ENCODE measurements around the gene FNDC3A. TPM values are rescaled to one million over a fixed set of nuclear protein-coding genes. Genes with fewer than 3 reads are reported as not detected.
A peak's percentile ranks its signal among the peaks of the same experiment; 100 is the strongest.

FNDC3A gene
- polyA plus RNA-seq, 1 donor, result 60.1 TPM

DNA sequence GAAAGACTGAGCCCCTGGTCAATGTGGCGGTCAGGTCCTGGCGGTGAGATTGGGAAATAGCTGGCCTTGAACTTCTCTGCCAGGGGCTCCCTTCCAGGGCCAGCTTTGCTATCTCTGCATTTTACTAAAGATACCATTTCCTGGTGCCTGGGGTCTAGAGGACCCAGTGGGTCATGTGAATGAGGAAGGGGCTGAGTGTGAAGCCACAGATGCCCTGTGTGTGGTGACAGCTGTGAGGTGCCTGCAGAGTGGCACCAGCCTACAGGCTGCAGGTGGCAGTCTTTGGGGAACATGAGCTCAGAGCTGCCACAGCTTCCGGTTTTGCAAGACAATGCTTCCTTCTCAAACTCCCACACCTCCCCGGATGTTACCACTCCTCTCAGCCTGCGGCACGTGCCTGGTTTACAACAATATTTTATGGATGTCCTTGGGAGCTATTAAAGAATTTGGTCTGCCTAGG is 239.2 kb downstream of the FNDC3A start:
- H3K27ac ChIP-seq (ENCODE audit: low read length), result no peak overlapping the region
- peak; percentile 29 to 42 for DNase-seq
- peaks cover 8% of the 10 kb centered on the region for H3K36me3 ChIP-seq (ENCODE audit: control insufficient read depth, insufficient read depth, low read length)
- H3K4me3 ChIP-seq (ENCODE audit: low read length), result no peak overlapping the region
- H3K4me1 ChIP-seq (ENCODE audit: control insufficient read depth, insufficient read depth, low read length), result peaks cover 3% of the 10 kb centered on the region
- H3K27me3 ChIP-seq (ENCODE audit: control insufficient read depth, insufficient read depth, low read length), result peaks cover 37% of the 10 kb centered on the region
- no peaks in the 10 kb centered on the region for H3K9me3 ChIP-seq (ENCODE audit: control insufficient read depth, low read depth, low read length)
- no CpG with 5 or more reads among the region's 6 CpGs for WGBS (ENCODE audit: insufficient coverage, low lambda C conversion rate)

DNA sequence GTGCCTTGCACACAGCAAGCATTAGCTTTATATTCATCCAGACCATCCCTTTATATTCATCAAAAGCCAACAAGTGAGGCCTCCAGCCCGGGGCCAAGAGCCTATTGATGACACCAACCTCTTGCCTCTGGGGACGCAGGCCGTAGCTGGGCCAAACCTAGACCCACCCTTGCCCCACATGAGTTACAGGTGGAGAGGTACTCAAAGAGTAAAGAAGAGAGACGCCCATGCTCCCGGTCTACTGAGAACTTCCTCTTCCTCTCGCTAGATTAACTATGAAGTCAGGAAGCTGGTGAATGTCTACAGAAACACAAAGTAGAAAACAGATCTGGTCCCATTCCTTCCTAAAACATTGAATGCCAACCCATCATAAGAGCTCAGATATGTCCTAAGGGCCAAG is 240.6 kb downstream of the FNDC3A start:
- no CpG with 5 or more reads among the region's 6 CpGs for WGBS (ENCODE audit: insufficient coverage, low lambda C conversion rate)
- peaks cover 48% of the 10 kb centered on the region for H3K27me3 ChIP-seq (ENCODE audit: control insufficient read depth, insufficient read depth, low read length)
- H3K4me1 ChIP-seq (ENCODE audit: control insufficient read depth, insufficient read depth, low read length), result peaks cover 5% of the 10 kb centered on the region
- H3K27ac ChIP-seq (ENCODE audit: low read length), result no peak overlapping the region
- peaks cover 7% of the 10 kb centered on the region for H3K9me3 ChIP-seq (ENCODE audit: control insufficient read depth, low read depth, low read length)
- DNase-seq, result no peak
- H3K36me3 ChIP-seq (ENCODE audit: control insufficient read depth, insufficient read depth, low read length), result peaks cover 3% of the 10 kb centered on the region
- no peak overlapping the region for H3K4me3 ChIP-seq (ENCODE audit: low read length)

DNA sequence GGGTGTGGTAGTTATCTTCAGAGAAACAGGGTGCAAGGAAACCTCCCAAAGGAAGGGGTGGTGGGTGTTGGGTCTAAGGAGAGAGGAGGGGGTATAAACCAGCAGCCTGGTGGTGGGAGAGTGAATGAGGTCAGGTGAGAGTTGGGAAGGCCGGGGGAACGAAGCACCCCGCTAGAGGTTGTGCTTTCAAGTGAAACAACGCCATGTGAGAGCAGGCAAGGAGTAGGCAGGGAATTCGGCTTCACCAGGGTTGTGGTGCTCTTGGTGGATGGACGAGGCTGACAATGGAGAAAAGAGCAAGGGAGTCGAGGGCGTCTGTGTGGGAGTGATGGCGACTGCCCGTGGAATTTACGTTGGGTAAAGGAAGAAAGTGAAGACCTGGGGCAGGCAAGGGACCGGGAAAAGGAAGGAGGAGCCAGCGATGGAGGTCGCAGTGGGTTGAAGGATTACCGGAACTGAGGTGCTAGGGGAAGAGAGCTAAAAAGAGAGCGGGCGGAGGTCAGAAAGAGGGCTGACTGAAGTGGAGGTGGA is 242.3 kb downstream of the FNDC3A start:
- H3K4me1 ChIP-seq (ENCODE audit: control insufficient read depth, insufficient read depth, low read length), result peaks cover 6% of the 10 kb centered on the region
- peaks cover 7% of the 10 kb centered on the region for H3K9me3 ChIP-seq (ENCODE audit: control insufficient read depth, low read depth, low read length)
- H3K27me3 ChIP-seq (ENCODE audit: control insufficient read depth, insufficient read depth, low read length), result peaks cover 65% of the 10 kb centered on the region
- 22% methylated on average over 9 of the region's 17 CpGs for WGBS (ENCODE audit: insufficient coverage, low lambda C conversion rate)
- H3K27ac ChIP-seq (ENCODE audit: low read length), result no peak overlapping the region
- no peak for DNase-seq
- H3K36me3 ChIP-seq (ENCODE audit: control insufficient read depth, insufficient read depth, low read length), result no peaks in the 10 kb centered on the region
- H3K4me3 ChIP-seq (ENCODE audit: low read length), result no peak overlapping the region

DNA sequence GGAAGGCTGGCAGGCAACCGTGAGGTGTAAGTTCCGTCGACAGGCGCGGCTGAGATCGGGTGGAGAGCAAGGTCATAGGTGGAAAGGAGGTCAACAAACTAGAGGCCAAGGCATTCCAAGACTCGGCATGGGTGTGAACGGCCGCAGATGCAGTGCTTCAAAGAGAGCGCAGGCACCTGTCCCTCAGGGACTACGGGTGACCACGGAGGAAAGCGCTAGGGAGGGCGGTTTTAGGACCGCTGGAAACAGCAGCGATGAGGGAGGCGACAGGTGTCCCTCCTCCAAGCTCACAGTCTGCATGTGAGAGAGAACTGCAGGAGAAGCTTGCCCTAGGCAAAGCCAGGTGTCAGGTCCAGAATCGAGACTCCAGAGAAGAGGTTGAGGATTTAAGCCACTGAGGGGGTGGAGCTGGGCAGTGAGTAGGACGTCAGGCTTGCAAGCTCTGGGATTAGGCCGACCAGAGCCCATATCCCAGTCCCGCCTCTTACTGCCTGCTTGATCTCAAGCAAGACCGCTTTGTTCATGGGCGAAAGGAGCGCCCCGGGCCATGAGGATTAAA is 242.9 kb downstream of the FNDC3A start:
- Histone ChIP-seq H3K4me3 (ENCODE audit: low read length) (no peak overlapping the region), H3K36me3 (ENCODE audit: control insufficient read depth, insufficient read depth, low read length) (no peaks in the 10 kb centered on the region), H3K9me3 (ENCODE audit: control insufficient read depth, low read depth, low read length) (peaks cover 7% of the 10 kb centered on the region), H3K27ac (ENCODE audit: low read length) (no peak overlapping the region), H3K27me3 (ENCODE audit: control insufficient read depth, insufficient read depth, low read length) (peaks cover 70% of the 10 kb centered on the region), H3K4me1 (ENCODE audit: control insufficient read depth, insufficient read depth, low read length) (peaks cover 6% of the 10 kb centered on the region)
- WGBS (ENCODE audit: insufficient coverage, low lambda C conversion rate), result no CpG with 5 or more reads among the region's 25 CpGs
- DNase-seq, result peak in 1 of 2 donors; percentile 35

DNA sequence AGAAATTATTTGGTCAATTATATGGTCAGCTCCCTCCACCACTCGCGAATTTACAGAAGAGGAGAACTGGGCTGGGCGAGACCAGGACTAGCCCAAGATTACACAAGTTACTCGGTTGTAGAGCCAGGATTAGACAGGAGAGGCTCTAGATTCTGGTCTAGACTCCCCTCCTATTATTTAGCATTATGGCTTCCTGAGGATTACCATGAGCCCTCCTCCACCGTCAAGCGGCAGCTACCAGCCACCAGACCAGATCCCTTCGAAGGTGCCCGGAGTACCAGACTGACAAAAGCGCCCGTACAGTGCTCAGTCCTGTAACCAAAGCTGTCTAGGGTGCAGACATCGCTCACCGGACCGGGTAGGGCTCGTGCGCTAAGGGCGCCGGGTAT is 243.9 kb downstream of the FNDC3A start:
- WGBS (ENCODE audit: insufficient coverage, low lambda C conversion rate), result no CpG with 5 or more reads among the region's 17 CpGs
- no peak for DNase-seq
- H3K9me3 ChIP-seq (ENCODE audit: control insufficient read depth, low read depth, low read length), result peaks cover 7% of the 10 kb centered on the region
- no peak overlapping the region for H3K27ac ChIP-seq (ENCODE audit: low read length)
- no peak overlapping the region for H3K4me3 ChIP-seq (ENCODE audit: low read length)
- peaks cover 79% of the 10 kb centered on the region for H3K27me3 ChIP-seq (ENCODE audit: control insufficient read depth, insufficient read depth, low read length)
- H3K36me3 ChIP-seq (ENCODE audit: control insufficient read depth, insufficient read depth, low read length), result no peaks in the 10 kb centered on the region
- H3K4me1 ChIP-seq (ENCODE audit: control insufficient read depth, insufficient read depth, low read length), result peaks cover 6% of the 10 kb centered on the region

DNA sequence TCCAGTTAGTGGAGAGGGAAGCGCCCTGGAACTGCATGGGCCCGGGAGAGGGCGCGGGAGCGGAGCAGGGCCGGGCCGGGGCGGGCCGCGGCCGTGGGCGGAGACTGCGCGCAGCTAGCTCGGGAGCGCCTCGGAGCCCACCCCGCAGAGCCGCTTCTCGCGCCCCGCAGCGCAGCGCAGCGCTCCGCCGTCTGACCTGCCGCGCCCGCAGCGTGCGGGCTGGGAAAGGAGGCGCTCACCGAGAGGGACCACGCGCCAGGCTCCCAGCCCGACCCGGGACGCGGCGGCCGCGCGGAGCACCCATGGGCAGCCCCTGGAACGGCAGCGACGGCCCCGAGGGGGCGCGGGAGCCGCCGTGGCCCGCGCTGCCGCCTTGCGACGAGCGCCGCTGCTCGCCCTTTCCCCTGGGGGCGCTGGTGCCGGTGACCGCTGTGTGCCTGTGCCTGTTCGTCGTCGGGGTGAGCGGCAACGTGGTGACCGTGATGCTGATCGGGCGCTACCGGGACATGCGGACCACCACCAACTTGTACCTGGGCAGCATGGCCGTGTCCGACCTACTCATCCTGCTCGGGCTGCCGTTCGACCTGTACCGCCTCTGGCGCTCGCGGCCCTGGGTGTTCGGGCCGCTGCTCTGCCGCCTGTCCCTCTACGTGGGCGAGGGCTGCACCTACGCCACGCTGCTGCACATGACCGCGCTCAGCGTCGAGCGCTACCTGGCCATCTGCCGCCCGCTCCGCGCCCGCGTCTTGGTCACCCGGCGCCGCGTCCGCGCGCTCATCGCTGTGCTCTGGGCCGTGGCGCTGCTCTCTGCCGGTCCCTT is 244.5 kb downstream of the FNDC3A start, which contains the start of gene MLNR:
Gene MLNR (plus strand): TSS at position 303 of the 820 bp plus-strand sequence. CDS start 0 bp downstream, at position 303.
- WGBS (ENCODE audit: insufficient coverage, low lambda C conversion rate), result no CpG with 5 or more reads among the region's 111 CpGs
- Histone ChIP-seq H3K4me3 (ENCODE audit: low read length) (no peak within 1 kb of the TSS), H3K27ac (ENCODE audit: low read length) (no peak within 1 kb of the TSS), H3K4me1 (ENCODE audit: control insufficient read depth, insufficient read depth, low read length) (peaks cover 6% of the 10 kb centered on the region), H3K27me3 (ENCODE audit: control insufficient read depth, insufficient read depth, low read length) (peaks cover 82% of the 10 kb centered on the region), H3K9me3 (ENCODE audit: control insufficient read depth, low read depth, low read length) (peaks cover 7% of the 10 kb centered on the region), H3K36me3 (ENCODE audit: control insufficient read depth, insufficient read depth, low read length) (no peaks in the 10 kb centered on the region)
- DNase-seq, result peak in 1 of 2 donors; percentile 57

DNA sequence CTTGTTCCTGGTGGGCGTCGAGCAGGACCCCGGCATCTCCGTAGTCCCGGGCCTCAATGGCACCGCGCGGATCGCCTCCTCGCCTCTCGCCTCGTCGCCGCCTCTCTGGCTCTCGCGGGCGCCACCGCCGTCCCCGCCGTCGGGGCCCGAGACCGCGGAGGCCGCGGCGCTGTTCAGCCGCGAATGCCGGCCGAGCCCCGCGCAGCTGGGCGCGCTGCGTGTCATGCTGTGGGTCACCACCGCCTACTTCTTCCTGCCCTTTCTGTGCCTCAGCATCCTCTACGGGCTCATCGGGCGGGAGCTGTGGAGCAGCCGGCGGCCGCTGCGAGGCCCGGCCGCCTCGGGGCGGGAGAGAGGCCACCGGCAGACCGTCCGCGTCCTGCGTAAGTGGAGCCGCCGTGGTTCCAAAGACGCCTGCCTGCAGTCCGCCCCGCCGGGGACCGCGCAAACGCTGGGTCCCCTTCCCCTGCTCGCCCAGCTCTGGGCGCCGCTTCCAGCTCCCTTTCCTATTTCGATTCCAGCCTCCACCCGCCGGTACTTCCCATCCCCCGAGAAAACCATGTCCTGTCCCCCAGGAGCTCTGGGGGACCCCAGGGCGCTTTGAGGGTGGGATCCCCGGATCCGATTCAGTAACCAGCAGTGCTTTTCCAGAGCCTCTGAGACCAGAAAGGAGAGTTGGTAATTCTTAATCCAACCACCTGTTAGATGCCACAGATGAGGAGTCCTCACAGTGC is 245.3 kb downstream of the FNDC3A start:
- no CpG with 5 or more reads among the region's 73 CpGs for WGBS (ENCODE audit: insufficient coverage, low lambda C conversion rate)
- DNase-seq, result peak in 1 of 2 donors; percentile 21
- Histone ChIP-seq H3K27ac (ENCODE audit: low read length) (no peak overlapping the region), H3K9me3 (ENCODE audit: control insufficient read depth, low read depth, low read length) (peaks cover 7% of the 10 kb centered on the region), H3K4me3 (ENCODE audit: low read length) (no peak overlapping the region), H3K27me3 (ENCODE audit: control insufficient read depth, insufficient read depth, low read length) (peaks cover 86% of the 10 kb centered on the region), H3K36me3 (ENCODE audit: control insufficient read depth, insufficient read depth, low read length) (no peaks in the 10 kb centered on the region), H3K4me1 (ENCODE audit: control insufficient read depth, insufficient read depth, low read length) (peaks cover 6% of the 10 kb centered on the region)

DNA sequence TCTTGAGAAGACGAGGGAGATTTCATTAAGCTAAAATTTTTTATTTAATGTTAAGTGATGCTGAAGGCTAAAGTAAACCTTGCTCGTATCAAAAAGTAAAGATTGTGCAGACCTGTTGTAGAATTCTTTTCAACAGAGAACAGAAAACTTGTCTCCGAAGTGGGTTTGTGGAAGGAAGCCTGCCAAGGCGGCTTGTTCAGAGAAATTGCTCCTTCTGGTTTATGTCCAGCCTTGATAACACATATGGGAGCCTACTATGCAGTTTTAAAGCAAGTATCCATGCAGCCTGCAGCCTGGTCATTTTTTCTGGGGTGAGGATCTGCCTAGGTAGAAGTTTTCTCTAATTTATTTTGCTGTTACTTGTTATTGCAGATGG is 245.9 kb downstream of the FNDC3A start:
- no peak for DNase-seq
- Histone ChIP-seq H3K36me3 (ENCODE audit: control insufficient read depth, insufficient read depth, low read length) (no peaks in the 10 kb centered on the region), H3K27ac (ENCODE audit: low read length) (no peak overlapping the region), H3K27me3 (ENCODE audit: control insufficient read depth, insufficient read depth, low read length) (peaks cover 82% of the 10 kb centered on the region), H3K9me3 (ENCODE audit: control insufficient read depth, low read depth, low read length) (peaks cover 7% of the 10 kb centered on the region), H3K4me3 (ENCODE audit: low read length) (no peak overlapping the region), H3K4me1 (ENCODE audit: control insufficient read depth, insufficient read depth, low read length) (peaks cover 6% of the 10 kb centered on the region)
- WGBS (ENCODE audit: insufficient coverage, low lambda C conversion rate), result 72% methylated on average over 2 of the region's 4 CpGs

DNA sequence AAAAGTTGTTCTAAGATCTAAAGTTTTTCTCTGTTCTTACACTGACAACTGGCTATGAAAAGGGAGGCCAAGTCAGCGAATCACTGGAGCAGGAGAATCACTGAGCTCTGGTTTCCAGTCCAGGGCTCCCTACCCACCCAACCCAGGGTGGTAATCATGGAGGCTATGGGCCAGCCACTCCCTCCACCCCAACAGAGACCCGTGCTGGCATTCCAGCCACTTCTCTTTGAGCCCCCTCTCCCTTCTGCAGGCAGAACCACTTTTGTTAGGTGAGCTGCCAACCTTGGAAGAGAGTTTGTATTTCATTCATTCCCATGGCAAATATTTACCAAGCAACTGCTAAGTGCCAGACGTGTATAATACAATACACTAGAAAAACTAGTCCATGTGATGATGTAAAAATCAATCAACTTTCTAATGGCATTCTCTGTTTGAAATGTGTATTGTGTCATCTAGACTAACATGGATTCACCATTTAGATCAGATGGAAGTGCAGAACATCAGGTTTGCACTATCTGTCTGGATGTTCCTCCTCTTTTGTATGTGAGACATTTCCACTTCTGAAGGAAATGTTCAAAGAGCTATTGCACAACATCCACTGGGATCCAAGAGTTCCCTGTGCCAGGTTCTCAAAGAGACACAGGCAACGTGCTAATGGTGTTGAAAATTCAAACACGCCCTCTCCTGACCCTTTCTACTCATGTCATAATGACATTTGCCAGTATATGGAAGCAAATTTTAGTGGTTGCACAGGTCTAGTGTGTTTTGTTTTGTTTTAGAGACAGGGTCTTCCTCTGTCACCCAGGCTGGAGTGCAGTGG is 249.7 kb downstream of the FNDC3A start:
- peaks cover 5% of the 10 kb centered on the region for H3K9me3 ChIP-seq (ENCODE audit: control insufficient read depth, low read depth, low read length)
- H3K36me3 ChIP-seq (ENCODE audit: control insufficient read depth, insufficient read depth, low read length), result no peaks in the 10 kb centered on the region
- peaks cover 49% of the 10 kb centered on the region for H3K27me3 ChIP-seq (ENCODE audit: control insufficient read depth, insufficient read depth, low read length)
- DNase-seq, result no peak
- no peak overlapping the region for H3K27ac ChIP-seq (ENCODE audit: low read length)
- H3K4me3 ChIP-seq (ENCODE audit: low read length), result no peak overlapping the region
- H3K4me1 ChIP-seq (ENCODE audit: control insufficient read depth, insufficient read depth, low read length), result peaks cover 3% of the 10 kb centered on the region
- WGBS (ENCODE audit: insufficient coverage, low lambda C conversion rate), result no CpG with 5 or more reads among the region's 5 CpGs
